ENCODE measurements around the gene NR1H2.

Gene NR1H2

DNA sequence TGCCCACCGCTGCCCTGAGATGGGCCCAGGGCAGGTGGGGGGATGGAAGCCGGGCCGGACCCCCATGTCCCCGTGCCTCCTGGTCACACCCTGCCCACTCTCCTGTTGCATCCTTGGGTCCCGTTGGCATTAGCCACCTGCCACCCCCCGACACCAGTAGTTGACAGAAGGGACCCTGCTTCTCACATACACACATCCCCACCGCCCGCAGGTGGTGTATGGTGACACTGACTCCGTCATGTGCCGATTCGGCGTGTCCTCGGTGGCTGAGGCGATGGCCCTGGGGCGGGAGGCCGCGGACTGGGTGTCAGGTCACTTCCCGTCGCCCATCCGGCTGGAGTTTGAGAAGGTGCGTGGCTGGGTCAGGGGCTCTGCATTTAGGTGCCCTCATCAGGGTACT lies 37.3 kb downstream of the NR1H2 start:
- H3K27ac ChIP-seq, result no peak overlapping the region
- TF ChIP-seq ZFX (IDR thresholded peaks at IDR 0.05), result no peak
- TF ChIP-seq, protein P1, sequence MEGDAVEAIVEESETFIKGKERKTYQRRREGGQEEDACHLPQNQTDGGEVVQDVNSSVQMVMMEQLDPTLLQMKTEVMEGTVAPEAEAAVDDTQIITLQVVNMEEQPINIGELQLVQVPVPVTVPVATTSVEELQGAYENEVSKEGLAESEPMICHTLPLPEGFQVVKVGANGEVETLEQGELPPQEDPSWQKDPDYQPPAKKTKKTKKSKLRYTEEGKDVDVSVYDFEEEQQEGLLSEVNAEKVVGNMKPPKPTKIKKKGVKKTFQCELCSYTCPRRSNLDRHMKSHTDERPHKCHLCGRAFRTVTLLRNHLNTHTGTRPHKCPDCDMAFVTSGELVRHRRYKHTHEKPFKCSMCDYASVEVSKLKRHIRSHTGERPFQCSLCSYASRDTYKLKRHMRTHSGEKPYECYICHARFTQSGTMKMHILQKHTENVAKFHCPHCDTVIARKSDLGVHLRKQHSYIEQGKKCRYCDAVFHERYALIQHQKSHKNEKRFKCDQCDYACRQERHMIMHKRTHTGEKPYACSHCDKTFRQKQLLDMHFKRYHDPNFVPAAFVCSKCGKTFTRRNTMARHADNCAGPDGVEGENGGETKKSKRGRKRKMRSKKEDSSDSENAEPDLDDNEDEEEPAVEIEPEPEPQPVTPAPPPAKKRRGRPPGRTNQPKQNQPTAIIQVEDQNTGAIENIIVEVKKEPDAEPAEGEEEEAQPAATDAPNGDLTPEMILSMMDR (conservative IDR thresholded peaks at IDR 0.05), result no peak

DNA sequence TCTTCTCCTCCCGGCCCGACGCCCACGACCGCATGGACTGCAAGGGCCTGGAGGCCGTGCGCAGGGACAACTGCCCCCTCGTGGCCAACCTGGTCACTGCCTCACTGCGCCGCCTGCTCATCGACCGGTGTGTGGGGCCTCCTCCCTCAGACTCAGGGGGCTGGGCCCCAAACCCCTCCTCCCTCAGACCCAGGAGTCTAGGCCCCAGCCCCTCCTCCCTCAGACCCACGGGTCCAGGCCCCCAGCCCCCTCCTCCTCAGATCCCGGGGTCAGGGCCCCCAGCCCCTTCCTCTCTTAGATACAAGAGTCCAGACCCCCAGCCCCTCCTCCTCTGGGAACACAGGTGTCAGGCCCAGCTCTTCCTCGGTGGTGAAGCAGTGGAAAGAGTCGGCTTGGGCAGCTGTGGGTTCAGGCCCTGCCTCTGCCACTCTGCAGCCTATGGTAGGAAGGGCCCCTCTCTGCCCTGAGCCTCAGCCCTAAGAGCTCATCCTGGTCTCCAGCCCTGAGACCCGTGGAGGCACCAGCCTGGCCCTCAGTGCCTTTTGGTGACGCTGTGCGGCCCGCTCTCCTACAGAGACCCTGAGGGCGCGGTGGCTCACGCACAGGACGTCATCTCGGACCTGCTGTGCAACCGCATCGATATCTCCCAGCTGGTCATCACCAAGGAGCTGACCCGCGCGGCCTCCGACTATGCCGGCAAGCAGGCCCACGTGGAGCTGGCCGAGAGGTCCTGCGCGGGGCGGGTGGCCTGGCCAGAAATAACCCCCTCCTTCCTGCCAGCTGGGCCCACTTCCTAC lies 38.8 kb downstream of the NR1H2 start:
- no peak overlapping the region for H3K27ac ChIP-seq

DNA sequence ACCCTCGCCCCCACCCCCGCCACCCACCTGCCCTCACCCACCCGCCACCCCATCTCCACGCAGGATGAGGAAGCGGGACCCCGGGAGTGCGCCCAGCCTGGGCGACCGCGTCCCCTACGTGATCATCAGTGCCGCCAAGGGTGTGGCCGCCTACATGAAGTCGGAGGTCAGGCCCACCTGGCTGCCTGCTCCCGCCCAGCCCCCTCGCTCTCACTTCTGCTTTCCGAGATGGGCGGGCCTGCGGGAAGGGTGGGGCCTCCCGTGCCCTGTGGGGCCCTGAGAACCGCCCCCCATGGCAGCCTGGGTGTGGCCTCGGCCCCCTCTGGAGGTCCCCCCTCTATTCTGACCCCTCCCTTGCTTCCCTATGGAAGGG lies 39.4 kb downstream of the NR1H2 start:
- no peak for TF ChIP-seq ZFX (IDR thresholded peaks at IDR 0.05)
- TF ChIP-seq, protein P1 (conservative IDR thresholded peaks at IDR 0.05), result no peak
- H3K27ac ChIP-seq, result no peak overlapping the region

More for the DNA sequence above, 38.8 kb downstream of the NR1H2 start:
- TF ChIP-seq, protein P1 (conservative IDR thresholded peaks at IDR 0.05), result peak; percentile 87
- TF ChIP-seq ZFX (IDR thresholded peaks at IDR 0.05), result no peak

DNA sequence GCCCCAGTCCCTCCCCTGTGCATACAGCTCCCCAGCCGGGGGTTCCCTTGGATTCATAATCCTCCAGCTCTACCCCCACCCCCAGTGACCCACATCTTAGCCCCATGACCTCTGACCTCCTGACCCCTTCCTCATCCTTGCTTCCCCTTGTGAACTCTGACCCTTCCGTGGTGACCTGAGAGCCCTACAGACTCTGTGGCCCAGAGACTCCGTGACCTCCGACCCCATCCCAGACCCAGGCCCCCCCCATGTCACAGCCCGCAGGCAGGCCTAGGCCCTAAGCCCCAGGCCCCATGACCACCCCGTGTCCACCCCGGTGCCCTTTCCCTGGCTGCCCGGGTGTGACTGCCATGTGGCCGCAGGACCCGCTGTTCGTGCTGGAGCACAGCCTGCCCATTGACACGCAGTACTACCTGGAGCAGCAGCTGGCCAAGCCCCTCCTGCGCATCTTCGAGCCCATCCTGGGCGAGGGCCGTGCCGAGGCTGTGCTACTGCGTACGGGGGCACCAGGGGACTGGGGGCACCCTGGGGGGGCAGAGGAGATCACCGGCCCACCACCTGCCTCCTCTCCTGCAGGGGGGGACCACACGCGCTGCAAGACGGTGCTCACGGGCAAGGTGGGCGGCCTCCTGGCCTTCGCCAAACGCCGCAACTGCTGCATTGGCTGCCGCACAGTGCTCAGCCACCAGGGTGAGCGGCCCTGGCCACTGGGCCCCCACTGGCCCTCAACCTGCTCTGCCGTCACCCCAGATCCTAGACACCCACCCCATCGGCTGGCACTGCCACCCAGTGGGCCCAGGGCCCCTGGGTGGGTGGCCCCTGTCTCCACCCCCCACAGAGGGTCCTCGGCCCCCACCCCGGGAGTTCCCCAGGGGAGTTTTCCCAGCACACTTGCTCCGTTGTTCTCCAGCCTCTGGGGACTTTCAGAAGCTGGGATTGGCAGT lies 40.0 kb downstream of the NR1H2 start:
- H3K27ac ChIP-seq, result no peak overlapping the region
- TF ChIP-seq ZFX (IDR thresholded peaks at IDR 0.05), result no peak

DNA sequence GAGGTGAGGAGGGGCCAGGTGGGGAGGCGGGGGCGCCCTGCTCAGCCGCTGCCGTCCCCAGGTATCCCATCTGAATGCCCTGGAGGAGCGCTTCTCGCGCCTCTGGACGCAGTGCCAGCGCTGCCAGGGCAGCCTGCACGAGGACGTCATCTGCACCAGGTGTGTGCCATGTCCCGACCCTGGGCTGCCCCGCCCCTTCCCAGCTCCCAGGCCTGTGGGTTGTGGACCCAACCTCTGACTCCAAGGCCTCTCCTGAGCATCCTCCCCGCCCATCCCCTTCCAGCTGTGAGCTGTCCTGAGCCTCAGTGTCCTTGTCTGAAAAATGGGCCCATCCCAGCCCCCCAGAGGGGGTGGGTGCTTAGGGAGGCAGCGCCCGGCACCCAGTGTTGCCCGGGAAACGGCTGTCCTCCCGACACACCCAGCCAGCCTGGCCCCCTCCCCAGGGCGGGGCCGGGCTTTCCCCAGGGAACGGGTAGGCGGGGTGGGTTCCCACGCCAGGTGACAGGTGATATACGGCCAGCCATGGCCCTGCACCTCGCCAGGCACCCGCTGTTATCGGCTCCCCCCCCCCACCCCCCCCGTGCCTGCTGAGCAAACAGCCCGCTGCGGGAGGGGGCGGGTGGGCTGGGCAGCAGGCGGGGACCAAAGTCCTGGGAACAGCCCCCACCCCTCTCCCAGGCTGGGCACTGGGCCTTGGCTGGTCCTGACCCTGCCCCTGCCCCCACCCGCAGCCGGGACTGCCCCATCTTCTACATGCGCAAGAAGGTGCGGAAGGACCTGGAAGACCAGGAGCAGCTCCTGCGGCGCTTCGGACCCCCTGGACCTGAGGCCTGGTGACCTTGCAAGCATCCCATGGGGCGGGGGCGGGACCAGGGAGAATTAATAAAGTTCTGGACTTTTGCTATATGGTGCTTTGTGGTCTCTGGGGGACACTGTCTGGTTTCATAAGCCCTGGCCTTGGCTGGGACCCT lies 41.1 kb downstream of the NR1H2 start:
- no peak overlapping the region for H3K27ac ChIP-seq
- TF ChIP-seq, protein P1 (conservative IDR thresholded peaks at IDR 0.05), result no peak
- no peak for TF ChIP-seq ZFX (IDR thresholded peaks at IDR 0.05)

DNA sequence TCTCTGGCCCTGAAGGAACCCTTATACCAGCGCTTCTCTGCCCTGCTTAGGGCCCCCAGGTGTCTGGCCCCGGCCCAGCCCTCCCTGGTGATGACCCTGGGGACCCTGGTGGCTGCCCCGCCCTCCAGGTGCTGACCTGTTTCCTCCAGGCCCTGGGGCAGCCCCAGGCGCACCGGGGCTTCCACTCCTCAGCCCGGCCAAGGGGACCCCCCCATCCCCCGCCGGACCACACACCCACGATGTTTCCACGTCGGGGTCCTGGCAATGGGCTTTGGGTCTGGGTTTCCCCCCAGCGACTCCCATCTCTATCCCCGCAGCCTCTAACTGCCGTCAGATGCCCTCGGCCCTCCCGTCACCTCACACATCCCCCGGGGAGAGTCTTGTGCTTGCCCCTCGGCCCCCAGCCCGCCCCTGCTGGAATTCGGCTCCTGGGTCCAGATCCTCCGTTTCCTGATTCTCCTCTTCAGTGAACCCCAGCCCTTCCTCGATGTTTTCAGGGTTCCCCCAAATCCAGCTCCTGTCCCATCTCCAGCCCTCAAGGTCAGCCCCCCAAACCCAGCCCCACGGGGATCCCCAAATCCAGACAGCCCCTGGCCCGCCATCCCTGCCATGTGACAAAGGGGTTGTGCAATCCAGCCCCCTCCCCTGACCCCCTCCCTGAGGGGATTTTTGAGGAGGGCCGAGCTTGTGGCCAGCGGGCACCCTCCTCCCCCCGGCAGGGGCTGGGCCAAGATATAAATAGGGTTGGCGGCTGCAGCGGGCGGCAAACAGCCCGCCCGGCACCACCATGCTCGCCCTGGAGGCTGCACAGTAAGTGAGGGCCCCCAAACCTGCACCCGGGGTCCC lies 42.1 kb downstream of the NR1H2 start, which contains the start of gene SPIB:
TSS of gene SPIB (plus strand) at position 763 of the 846 bp plus-strand sequence. CDS start at position 788, 25 bp downstream.
- no peak within 1 kb of the TSS for H3K27ac ChIP-seq
- TF ChIP-seq, protein P1 (conservative IDR thresholded peaks at IDR 0.05), result no peak
- TF ChIP-seq ZFX (IDR thresholded peaks at IDR 0.05), result no peak

Data from C4-2B (cell line).